HS-27A (cell line): ENCODE results near the gene NT5C.
"Not testable (repeated sequence)": the region's sequence is repeated elsewhere in the genome, so short reads cannot be mapped to it uniquely, and the experiment has no call there.

Source experiments
- DNase-seq: peaks from one replicate; pipeline ENCODE4 v3.0.0-alpha.2; 2012; ENCODE audit warnings: low read depth, missing footprints

Gene NT5C

GRCh38 chr17:75144816-75145512, 13.4 kb upstream of the NT5C start:
- DNase-seq = no peak

DNA sequence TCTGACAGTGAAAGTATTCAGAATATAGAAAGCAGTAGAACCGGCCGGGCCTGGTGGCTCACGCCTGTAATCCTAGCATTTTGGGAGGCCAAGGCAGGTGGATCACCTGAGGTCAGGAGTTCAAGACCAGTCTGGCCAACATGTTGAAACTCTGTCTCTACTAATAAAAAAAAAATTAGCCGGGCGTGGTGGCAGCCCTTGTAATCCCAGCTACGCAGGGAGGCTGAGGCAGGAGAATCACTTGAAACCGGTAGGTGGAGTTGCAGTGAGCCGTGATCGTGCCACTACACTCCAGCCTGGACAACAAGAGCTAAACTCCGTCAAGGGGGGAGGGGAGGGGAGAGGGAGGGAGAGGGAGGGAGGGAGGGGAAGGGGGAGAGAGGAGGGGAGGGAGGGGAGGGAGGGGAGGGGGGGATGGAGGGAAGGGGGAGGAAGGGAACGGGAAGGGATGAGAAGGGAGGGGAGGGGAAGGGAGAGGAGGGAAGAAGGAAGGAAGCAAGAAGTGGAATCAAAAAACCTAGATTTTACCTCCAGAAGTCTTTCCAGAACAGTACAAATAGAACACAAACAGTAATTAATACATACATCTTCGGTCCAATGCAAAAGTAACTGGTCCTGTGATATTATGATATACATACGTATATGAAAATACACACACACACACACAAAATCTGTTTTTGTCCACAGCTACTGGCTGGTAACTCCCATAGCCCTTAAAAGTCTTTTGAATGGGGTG, 10.9 kb upstream of the NT5C start:
- no peak for DNase-seq

DNA sequence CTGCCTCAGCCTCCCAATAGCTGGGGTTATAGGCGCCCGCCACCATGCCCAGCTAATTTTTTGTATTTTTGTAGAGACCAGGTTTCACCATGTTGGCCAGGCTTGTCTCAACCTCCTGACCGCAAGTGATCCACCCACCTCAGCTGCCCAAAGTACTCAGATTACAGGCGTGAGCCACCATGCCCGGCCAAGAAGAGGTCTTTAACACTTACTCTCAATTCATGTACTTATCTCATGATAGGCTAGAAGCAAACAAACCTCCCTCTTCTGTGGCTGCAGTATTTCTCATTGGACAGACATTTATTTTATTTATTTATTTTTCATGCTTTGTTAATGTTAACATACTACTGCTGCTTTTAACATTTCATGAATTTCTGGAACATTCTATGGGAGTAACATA, 7.0 kb upstream of the NT5C start:
- DNase-seq = no peak

DNA sequence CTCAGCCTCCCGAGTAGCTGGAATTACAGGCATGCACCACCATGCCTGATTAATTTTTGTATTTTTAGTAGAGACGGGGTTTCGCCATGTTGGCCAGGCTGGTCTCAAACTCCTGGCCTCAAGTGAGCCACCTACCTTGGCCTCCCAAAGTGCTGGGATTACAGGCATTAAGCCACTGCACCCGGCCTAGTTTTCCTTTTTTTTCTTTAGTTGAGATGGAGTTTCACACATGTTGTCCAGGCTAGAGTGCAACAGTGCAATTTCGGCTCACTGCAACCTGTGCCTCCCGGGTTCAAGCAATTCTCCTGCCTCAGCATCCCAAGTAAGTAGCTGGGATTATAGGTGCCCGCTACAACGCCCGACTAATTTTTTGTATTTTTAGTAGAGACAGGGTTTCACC, 6.2 kb upstream of the NT5C start:
- not testable (repeated sequence) for DNase-seq

DNA sequence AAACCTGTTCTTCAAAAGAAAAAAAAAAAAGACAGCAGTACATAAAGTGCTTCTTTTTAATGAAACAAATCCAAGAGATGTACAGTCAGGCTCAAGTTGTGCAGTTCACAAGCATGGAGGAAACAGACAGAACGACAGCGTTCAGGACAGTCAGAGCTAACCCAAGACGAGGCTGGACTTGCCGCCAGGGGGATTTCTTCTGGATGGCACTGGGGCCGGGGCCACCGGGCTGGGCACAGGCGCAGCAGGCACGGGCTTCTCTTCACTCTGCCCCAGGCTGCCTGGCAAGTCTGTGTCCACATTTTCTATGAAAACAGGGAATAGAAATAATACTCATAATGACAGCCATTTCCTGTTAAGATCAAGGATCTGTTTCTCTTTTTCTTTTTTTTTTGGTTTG, 4.4 kb upstream of the NT5C start:
- DNase-seq = no peak

- no peak for DNase-seq
Measured at GRCh38 chr17:75135452-75135851, 3.9 kb upstream of the NT5C start.

GRCh38 chr17:75133607-75134347, 2.2 kb upstream of the NT5C start:
- DNase-seq = not testable (repeated sequence)

GRCh38 chr17:75133001-75133400, 1.5 kb upstream of the NT5C start:
- DNase-seq = no peak

DNA sequence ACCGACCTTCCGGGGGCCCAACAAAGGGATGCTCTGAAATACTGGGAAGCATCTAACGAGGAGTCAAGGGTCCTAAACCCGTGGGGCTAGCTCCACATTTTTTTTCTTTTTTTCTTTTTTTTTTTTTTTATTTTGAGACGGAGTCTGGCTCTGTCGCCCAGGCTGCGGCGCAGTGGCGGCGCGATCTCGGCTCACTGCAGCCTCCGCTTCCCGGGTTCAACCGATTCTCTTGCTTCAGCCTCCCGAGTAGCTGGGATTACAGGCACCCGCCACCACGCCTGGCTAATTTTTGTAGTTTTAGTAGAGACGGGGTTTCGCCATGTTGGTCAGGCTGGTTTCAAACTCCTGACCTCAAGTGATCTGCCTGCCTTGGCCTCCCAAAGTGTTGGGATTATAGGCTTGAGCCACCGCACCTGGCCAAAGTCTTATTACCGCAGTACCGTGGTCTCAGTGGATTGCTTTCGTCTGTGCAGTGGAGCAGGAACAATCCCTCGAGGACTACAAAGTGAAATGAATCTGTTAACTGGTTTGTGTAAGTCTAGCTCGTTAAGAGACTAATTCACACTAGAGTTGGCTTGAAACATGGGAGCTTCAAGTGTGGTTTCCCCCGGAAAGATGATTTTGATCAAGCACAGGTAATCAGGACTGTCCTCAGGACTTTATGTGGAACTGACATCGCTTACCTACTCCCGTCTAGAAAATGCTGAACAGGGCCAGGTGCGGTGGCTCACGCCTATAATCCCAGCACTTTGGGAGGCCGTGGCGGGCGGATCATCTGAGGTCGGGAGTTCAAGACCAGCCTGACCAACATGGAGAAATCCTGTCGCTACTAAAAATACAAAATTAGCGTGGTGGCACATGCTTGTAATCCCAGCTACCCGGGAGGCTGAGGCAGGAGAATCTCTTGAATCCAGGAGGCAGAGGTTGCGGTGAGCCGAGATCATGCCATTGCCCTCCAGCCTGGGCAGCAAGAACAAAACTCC, 767 bp upstream of the NT5C start:
- DNase-seq = not testable (repeated sequence)

GRCh38 chr17:75130632-75131277, 787 bp downstream of the NT5C start:
- no peak for DNase-seq

DNA sequence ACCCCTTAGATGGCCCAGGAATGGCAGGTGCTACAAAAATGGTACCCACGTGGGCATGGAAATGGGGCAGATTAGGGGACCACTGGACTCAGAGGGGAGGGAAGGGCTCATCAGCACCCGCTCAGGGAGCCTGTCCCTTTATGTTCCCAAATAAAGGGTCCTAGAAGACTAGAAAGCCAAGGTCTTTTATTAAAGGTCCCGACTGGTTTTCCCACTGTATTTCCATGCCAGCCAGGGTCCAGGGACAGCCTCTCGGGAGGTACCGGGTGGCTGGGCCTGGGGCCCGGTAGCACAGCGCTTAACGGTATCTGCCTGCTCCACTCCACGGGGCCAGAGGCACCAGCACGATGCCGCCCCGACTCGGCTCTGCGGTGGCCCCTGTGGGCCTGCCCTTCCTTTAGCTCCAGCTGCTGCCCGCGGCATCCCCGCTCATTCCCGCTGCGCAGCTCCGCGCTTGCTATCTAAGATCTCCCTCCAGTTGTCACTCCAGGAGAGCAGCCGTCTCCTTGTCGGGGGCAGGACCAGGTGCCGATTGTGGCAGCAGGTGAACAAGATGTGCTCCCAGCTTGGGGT, 1.4 kb downstream of the NT5C start:
- no peak for DNase-seq

GRCh38 chr17:75129576-75129975, 2.0 kb downstream of the NT5C start:
- no peak for DNase-seq

- DNase-seq = no peak
Measured at GRCh38 chr17:75128694-75129505, 2.6 kb downstream of the NT5C start.

- DNase-seq = not testable (repeated sequence)
Measured at GRCh38 chr17:75127936-75128335, 3.6 kb downstream of the NT5C start.

- no peak for DNase-seq
Measured at GRCh38 chr17:75126954-75127353, 4.6 kb downstream of the NT5C start.

- DNase-seq = no peak
Measured at GRCh38 chr17:75125984-75126383, 5.6 kb downstream of the NT5C start.

GRCh38 chr17:75124819-75125162, 6.8 kb downstream of the NT5C start:
- no peak for DNase-seq

- DNase-seq = peak; percentile 91
Measured at GRCh38 chr17:75124041-75124818, 7.3 kb downstream of the NT5C start.

DNA sequence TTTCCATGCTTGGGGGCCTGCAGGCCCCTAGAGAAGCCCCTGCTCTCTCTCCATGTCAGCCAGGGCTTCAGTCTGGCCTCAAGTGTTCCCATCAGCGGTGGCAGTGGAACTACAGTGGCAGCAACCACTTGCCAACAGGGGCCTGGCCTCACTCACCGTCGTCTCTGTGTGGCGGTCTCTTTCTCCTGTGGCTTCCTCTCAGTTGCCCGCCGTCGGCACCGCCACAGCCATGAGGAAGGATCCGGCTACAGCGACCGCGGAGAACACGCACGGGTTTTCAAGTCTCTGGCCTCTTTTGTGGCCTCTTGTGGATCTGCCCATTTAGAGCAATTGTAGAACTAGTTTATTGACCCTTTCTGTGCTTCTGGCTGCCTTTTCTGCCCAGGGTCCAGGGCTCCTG, 13.2 kb downstream of the NT5C start:
- no peak for DNase-seq
